Measurements from ENCODE around the gene SLC5A1.
"Not testable (repeated sequence)": the region's sequence is repeated elsewhere in the genome, so short reads cannot be mapped to it uniquely, and the experiment has no call there.

SLC5A1 gene

GRCh38 chr22:32097881-32098499 is 54.9 kb downstream of the SLC5A1 start:
- no peak for DNase-seq

GRCh38 chr22:32100711-32101110 is 57.6 kb downstream of the SLC5A1 start:
- no peak for DNase-seq

GRCh38 chr22:32103658-32104315 is 60.7 kb downstream of the SLC5A1 start:
- no peak for DNase-seq

GRCh38 chr22:32106930-32107329 is 63.9 kb downstream of the SLC5A1 start:
- no peak for DNase-seq

GRCh38 chr22:32112380-32112779 is 69.3 kb downstream of the SLC5A1 start:
- no peak for DNase-seq

GRCh38 chr22:32119568-32120235 is 76.6 kb downstream of the SLC5A1 start:
- DNase-seq: no peak

GRCh38 chr22:32120603-32121002 is 77.5 kb downstream of the SLC5A1 start:
- DNase-seq: no peak

- DNase-seq: no peak
Measured at GRCh38 chr22:32122899-32123298, 79.8 kb downstream of the SLC5A1 start.

- DNase-seq: no peak
Measured at GRCh38 chr22:32123657-32124056, 80.6 kb downstream of the SLC5A1 start.

GRCh38 chr22:32127904-32128303 is 84.8 kb downstream of the SLC5A1 start:
- DNase-seq: no peak

- no peak for DNase-seq
Measured at GRCh38 chr22:32130464-32130863, 87.4 kb downstream of the SLC5A1 start.

- DNase-seq: no peak
Measured at GRCh38 chr22:32132126-32132525, 89.1 kb downstream of the SLC5A1 start.

GRCh38 chr22:32132783-32133182 is 89.7 kb downstream of the SLC5A1 start:
- DNase-seq: no peak

GRCh38 chr22:32134796-32135195 is 91.7 kb downstream of the SLC5A1 start:
- not testable (repeated sequence) for DNase-seq

- not testable (repeated sequence) for DNase-seq
Measured at GRCh38 chr22:32135958-32136357, 92.9 kb downstream of the SLC5A1 start.

- DNase-seq: not testable (repeated sequence)
Measured at GRCh38 chr22:32136881-32137280, 93.8 kb downstream of the SLC5A1 start.

- DNase-seq: peak; percentile 34
Measured at GRCh38 chr22:32137731-32138324, 94.8 kb downstream of the SLC5A1 start.

GRCh38 chr22:32138576-32138975 is 95.5 kb downstream of the SLC5A1 start:
- DNase-seq: not testable (repeated sequence)

- DNase-seq: not testable (repeated sequence)
Measured at GRCh38 chr22:32140688-32141087, 97.6 kb downstream of the SLC5A1 start.

GRCh38 chr22:32142600-32142999 is 99.5 kb downstream of the SLC5A1 start:
- DNase-seq: no peak

- DNase-seq: no peak
Measured at GRCh38 chr22:32144496-32145274, 101.6 kb downstream of the SLC5A1 start.

- DNase-seq: not testable (repeated sequence)
Measured at GRCh38 chr22:32147128-32147527, 104.1 kb downstream of the SLC5A1 start.

GRCh38 chr22:32148372-32148771 is 105.3 kb downstream of the SLC5A1 start:
- not testable (repeated sequence) for DNase-seq

All from activated CD8-positive, alpha-beta memory T cell treated with anti-CD3 and anti-CD28 coated beads, Interleukin-2, amount 50 U/mL, for 4 hours (primary cell).